SK-N-SH (cell line): ENCODE data around the gene TNFRSF14.

Experiments used
- RFX5 ChIP-seq: IDR thresholded peaks from 2 replicates; pipeline ENCODE4 v1.6.1; 2012; ENCODE audit warnings: mild to moderate bottlenecking, improper control_type of control experiment, low read length
- SMC3 ChIP-seq: IDR thresholded peaks from 2 replicates; pipeline ENCODE4 v1.6.1; 2012; ENCODE audit warnings: low read depth, low read length, improper control_type of control experiment
- YY1 ChIP-seq: IDR thresholded peaks from 2 replicates; pipeline ENCODE4 v1.4.0; 2012; ENCODE audit warnings: low read depth, mild to moderate bottlenecking
- TF ChIP-seq, protein P1 (sequence below): IDR thresholded peaks from 2 replicates; pipeline ENCODE4 v1.6.1; 2012; ENCODE audit warnings: mild to moderate bottlenecking, low read depth, low read length, moderate library complexity

GRCh38 chr1:2604156-2604843, 48.1 kb downstream of the TNFRSF14 start:
- TF ChIP-seq YY1, result no peak
- no peak for TF ChIP-seq RFX5
- no peak for TF ChIP-seq SMC3
- TF ChIP-seq, protein P1, sequence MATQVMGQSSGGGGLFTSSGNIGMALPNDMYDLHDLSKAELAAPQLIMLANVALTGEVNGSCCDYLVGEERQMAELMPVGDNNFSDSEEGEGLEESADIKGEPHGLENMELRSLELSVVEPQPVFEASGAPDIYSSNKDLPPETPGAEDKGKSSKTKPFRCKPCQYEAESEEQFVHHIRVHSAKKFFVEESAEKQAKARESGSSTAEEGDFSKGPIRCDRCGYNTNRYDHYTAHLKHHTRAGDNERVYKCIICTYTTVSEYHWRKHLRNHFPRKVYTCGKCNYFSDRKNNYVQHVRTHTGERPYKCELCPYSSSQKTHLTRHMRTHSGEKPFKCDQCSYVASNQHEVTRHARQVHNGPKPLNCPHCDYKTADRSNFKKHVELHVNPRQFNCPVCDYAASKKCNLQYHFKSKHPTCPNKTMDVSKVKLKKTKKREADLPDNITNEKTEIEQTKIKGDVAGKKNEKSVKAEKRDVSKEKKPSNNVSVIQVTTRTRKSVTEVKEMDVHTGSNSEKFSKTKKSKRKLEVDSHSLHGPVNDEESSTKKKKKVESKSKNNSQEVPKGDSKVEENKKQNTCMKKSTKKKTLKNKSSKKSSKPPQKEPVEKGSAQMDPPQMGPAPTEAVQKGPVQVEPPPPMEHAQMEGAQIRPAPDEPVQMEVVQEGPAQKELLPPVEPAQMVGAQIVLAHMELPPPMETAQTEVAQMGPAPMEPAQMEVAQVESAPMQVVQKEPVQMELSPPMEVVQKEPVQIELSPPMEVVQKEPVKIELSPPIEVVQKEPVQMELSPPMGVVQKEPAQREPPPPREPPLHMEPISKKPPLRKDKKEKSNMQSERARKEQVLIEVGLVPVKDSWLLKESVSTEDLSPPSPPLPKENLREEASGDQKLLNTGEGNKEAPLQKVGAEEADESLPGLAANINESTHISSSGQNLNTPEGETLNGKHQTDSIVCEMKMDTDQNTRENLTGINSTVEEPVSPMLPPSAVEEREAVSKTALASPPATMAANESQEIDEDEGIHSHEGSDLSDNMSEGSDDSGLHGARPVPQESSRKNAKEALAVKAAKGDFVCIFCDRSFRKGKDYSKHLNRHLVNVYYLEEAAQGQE, result no peak
